Measurements from ENCODE around the gene POC1B.

Gene POC1B

GRCh38 chr12:89389755-89390661 is 135.8 kb downstream of the POC1B start:
- DNase-seq (ENCODE audit: low read depth, low spot score), result no peak

- DNase-seq (ENCODE audit: low read depth, low spot score), result no peak
Observed at GRCh38 chr12:89386138-89386537, 139.7 kb downstream of the POC1B start.

GRCh38 chr12:89384807-89385206 is 141.0 kb downstream of the POC1B start:
- no peak for DNase-seq (ENCODE audit: low read depth, low spot score)

GRCh38 chr12:89384050-89384758 is 141.6 kb downstream of the POC1B start:
- no peak for DNase-seq (ENCODE audit: low read depth, low spot score)

GRCh38 chr12:89383235-89384049 is 142.4 kb downstream of the POC1B start:
- DNase-seq (ENCODE audit: low read depth, low spot score), result no peak

- DNase-seq (ENCODE audit: low read depth, low spot score), result no peak
Observed at GRCh38 chr12:89382328-89382727, 143.5 kb downstream of the POC1B start.

- no peak for DNase-seq (ENCODE audit: low read depth, low spot score)
Observed at GRCh38 chr12:89379839-89380467, 145.9 kb downstream of the POC1B start.

- no peak for DNase-seq (ENCODE audit: low read depth, low spot score)
Observed at GRCh38 chr12:89379148-89379838, 146.6 kb downstream of the POC1B start.

- no peak for DNase-seq (ENCODE audit: low read depth, low spot score)
Observed at GRCh38 chr12:89376844-89377243, 149.0 kb downstream of the POC1B start.

- DNase-seq (ENCODE audit: low read depth, low spot score), result no peak
Observed at GRCh38 chr12:89376202-89376529, 149.7 kb downstream of the POC1B start.

- no peak for DNase-seq (ENCODE audit: low read depth, low spot score)
Observed at GRCh38 chr12:89373763-89374572, 151.9 kb downstream of the POC1B start.

- no peak for DNase-seq (ENCODE audit: low read depth, low spot score)
Observed at GRCh38 chr12:89372584-89373370, 153.1 kb downstream of the POC1B start.

- DNase-seq (ENCODE audit: low read depth, low spot score), result no peak
Observed at GRCh38 chr12:89370850-89371249, 155.0 kb downstream of the POC1B start.

GRCh38 chr12:89370421-89370831 is 155.4 kb downstream of the POC1B start:
- no peak for DNase-seq (ENCODE audit: low read depth, low spot score)

All from iPS DF 19.7 (cell line).